Pulmonary artery endothelial cell (primary cell): ENCODE results near the gene SEL1L3. TPM values are rescaled to one million over a fixed set of nuclear protein-coding genes. Genes with fewer than 3 reads are reported as not detected.

Experiments used
- DNase-seq: peaks from one replicate; pipeline ENCODE4 v3.0.0-alpha.2; 2011; ENCODE audit warnings: low read depth, low spot score
- total RNA-seq: library from RNA; depleted of rRNA; stranded (reverse); fragments of >200 nt; gene quantifications from 2 replicates; pipeline ENCODE4 v1.2.3, GENCODE V29; 2014

SEL1L3 gene
- total RNA-seq, 1 donor from 2014 or later, result 121 TPM

- no peak for DNase-seq
Measured at GRCh38 chr4:25856756-25857155, 6.0 kb downstream of the SEL1L3 start.

GRCh38 chr4:25852103-25852502 lies 10.7 kb downstream of the SEL1L3 start:
- no peak for DNase-seq

DNA sequence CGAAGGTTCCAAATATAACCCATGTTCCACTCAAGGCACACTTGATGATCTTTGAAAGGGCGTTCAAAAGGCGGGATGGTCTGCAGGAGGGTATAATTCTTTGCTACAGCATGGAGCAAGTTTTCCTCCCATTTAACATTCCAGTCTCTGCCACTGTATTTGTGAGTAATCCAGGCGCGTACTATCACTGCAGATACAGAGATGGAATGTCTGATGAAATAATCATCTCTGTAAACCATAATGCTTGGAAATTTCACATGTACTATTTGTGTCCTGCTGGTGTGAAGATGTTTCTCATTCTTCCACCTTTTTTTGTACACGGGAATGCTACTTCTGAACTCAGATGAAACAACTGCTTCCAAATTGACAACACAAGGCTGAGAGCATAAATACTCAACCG lies 15.5 kb downstream of the SEL1L3 start:
- no peak for DNase-seq

GRCh38 chr4:25845841-25846653 lies 16.7 kb downstream of the SEL1L3 start:
- DNase-seq, result no peak

DNA sequence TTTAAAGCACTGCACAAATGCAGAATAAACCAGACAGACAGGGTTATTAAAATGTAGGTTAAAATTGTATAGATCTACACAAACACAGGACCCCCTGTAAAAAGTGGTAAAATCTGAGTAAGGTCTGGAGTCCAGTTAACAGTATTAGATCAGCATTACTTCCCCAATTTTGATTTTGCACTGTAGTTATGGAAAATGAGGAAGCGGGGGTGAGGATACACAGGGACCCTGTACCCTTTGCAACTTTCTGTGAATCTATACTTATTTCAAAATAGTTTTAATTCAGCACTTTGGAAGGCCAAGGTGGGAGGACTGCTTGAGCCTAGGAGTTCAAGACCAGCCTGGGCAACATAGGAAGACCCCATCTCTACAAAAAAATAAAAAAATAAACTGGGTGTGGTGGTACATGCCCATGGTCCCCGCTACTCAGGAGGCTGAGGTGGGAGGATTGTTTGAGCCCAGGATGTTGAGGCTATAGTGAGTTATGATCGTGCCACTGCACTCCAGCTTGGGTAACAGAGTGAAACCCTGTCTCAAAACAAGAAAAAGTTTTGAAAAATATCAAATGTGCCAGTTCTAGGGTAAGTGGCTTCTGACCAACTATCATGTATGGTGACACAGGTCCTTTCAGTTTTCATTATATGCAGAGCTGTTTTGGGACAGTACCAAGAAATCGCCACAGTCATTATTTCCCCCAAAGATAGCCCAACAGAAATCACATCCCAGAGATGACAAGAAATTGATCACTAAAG lies 17.7 kb downstream of the SEL1L3 start:
- DNase-seq, result no peak

DNA sequence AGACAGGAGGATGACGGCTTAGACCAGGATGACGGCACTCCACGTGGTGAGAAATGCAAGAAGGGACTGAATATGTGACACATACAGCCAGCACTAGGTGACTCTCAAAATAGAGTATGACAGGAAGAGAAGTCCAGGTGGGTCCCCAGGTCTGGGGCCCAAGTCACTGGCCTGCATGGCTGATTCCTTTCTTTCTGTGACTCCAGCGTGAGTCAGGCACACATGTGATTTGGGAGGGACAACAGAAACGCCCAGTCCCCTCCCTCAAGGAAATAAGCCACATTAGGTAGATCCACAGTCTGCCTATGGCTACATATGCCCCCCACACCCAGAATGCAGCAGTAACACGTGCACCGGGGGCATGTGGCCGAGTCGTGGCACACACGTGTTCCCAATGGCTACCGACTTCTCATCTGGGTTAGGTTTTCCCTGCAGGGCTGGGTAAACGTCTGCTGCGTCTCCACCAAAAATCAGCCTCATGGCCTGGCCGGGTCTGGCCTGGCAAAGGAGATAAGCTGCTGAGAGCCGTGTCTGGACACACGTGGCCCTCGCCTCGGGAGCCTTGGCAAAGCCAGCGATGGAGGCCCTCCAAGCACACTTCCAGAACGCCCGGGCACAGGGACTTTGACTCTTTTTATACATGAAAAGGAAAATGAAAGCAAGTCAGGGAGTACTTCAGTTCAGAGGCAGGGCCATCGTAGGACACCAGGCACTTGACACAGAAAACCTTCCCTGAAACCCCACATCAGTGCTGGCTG lies 19.3 kb downstream of the SEL1L3 start:
- DNase-seq, result no peak

GRCh38 chr4:25842229-25842845 lies 20.5 kb downstream of the SEL1L3 start:
- DNase-seq, result no peak

DNA sequence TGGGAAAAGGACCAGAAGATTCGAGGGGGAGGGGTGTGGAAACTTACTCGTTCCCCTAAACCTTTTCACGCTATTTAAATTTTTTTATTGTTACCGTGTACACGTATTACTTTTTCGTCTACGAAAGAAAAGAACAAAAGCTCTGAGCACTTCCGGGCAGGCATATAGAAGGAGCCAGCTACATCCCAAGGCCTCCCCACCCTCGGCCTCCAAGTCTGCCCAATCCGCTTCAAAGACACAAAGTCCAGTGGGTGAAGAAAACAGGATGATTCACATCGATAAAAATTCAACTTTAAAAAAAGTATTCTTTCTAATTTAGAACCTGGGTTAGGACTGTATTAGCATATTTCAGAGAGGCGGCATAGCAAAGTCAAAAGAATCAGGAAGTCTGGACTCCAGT lies 23.1 kb downstream of the SEL1L3 start:
- no peak for DNase-seq

- DNase-seq, result no peak
Measured at GRCh38 chr4:25839233-25839632, 23.6 kb downstream of the SEL1L3 start.

DNA sequence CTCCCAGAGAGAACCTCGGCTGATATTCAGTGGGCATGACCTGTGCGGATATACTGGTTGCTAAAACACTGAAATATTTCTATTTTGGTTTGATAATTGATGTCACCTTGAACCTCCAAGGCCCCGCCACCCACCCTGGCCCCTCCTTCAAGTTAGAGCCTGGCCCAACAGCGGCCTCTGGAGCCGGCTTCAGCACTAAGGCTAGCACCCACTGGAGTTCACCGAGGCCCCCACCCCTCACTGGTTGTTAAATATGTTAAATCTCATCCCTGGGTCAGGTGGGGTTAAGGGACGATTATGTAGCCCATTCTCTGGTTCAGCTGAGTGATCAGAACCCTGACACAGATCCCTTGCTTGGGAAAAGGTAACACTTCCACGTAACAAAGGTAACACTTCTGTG lies 24.3 kb downstream of the SEL1L3 start:
- DNase-seq, result no peak

GRCh38 chr4:25837107-25837506 lies 25.7 kb downstream of the SEL1L3 start:
- DNase-seq, result no peak

- DNase-seq, result no peak
Measured at GRCh38 chr4:25835384-25835783, 27.4 kb downstream of the SEL1L3 start.

DNA sequence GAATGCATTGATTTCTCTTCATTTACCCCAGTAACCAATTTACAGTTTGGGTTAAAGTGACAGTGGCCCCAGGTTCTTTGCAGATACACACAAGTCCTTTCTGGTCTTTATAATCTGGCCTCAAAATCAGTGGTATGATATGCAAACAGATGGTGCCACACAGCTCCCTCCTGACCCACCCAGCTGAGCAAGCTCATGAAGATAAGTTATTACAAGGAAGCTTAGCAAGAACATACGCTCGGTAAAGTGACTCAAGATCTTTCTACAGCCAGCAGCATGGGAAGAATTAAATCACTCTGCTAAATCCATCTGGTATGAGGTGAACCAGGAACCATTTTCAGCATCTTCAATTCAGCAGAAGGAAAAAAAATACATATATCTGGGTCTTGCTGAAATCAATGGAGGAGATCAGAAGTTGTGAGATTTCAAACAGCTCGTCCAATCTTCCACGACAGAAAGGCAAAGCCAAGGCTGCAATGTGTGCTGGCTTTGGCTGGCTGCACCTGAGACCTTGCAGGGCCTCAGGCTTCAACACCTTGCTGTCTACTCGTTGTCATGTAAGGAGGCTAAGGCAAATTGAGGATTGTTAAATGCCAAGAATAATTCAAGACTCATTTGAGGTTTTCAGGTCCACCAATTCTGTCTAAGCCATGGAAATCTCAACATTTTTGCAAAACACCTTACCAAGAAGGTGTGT lies 28.2 kb downstream of the SEL1L3 start:
- DNase-seq, result no peak

- no peak for DNase-seq
Measured at GRCh38 chr4:25830548-25830947, 32.2 kb downstream of the SEL1L3 start.

DNA sequence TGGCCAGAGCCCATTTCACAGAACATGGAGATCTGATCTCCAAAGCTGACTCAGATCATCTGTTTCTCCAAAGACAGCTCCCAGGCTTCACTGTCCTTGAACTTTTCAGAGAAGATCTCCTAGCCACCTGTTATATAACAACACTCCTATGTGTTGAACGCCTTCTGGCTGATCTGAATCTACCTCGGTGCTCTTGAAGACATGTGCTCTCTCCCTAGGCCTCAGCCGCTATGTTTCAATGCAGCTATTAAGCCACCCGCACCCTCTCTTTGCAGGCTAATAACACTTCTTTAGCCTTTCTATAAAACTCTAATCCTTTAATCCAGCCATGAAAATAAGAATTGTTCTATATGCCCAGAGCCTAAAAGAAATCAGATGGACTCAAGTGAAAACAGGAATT lies 34.9 kb downstream of the SEL1L3 start:
- DNase-seq, result no peak

- no peak for DNase-seq
Measured at GRCh38 chr4:25827373-25827772, 35.4 kb downstream of the SEL1L3 start.

DNA sequence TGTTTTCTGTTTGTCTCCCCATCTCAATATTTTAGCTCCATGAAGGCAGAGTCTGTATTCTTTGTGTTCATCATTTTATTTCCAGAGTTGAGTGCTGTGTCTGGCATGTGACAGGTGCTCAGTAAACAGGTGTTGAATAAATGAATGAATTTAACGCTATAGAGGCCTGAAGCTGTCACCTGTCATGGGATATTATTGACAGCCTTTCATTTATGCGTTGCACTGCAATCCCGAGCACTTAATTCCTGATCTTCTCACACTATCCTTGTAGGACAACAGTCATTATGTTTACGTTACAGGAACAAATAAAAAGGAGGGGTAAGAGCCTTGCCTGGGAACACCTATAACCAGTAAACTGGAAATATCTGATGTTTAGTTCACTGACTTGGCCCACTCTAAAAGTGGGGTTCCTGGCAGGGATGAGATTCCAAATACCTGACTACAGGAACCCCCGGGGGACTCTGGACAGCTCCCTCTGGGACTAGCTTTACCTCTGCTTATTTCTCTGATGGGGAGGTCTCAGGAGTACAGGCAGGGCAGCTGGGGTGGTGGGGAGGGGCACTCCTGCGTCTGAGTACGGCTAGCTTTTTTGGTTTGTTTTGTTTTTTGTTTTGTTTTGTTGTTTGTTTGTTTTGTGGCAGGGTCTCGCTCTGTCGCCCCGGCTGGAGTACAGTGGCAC lies 36.6 kb downstream of the SEL1L3 start:
- no peak for DNase-seq

DNA sequence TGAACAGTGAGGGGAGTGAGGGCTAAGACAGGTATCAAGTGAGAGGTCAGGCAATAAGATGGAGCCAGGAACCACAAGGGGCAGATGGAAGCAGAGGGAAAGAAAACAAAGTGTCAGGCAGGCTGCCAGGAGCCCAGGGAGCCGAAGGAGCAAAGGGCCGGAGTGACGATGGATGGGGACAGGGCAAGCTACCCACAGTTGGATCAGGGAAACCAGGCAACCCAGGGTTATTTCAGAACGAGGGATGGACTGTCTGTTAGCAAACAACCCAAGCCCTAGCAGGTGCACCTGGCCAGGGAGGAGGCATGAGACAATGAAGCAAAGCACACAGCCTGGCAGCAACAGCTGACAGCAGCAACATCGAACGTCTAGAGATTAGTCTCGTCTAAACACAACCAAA lies 39.2 kb downstream of the SEL1L3 start:
- no peak for DNase-seq

GRCh38 chr4:25821899-25822298 lies 40.9 kb downstream of the SEL1L3 start:
- DNase-seq, result no peak

DNA sequence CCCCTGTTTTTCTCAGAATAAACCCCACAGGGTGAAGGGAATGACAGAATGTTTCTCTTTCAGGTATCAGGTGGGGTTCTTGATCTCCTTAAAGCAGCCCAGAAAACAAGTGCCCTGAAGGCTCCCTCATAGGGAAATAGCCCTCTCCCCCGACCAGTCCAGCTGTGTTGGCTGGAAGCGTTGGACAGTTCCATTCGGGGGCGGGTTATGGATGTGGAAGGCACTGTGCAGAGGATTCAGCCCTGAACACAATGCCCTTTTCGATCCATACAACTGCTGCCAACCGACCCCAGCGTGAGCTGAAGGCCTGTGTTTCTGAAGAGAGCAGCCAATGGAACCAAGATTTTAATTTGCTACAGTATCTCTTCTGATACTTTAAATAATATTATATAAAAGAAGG lies 41.5 kb downstream of the SEL1L3 start:
- no peak for DNase-seq

GRCh38 chr4:25818876-25819275 lies 43.9 kb downstream of the SEL1L3 start:
- DNase-seq, result no peak
